GM12801 (cell line): ENCODE measurements around the gene DSG3.

Experiments
- TF ChIP-seq, protein P1 (sequence below): IDR thresholded peaks from one replicate; pipeline ENCODE4 v1.5.1; 2011; ENCODE audit warnings: control low read depth; ENCODE audit not compliant: insufficient read length; ENCODE audit errors: extremely low read depth

The DSG3 gene

DNA sequence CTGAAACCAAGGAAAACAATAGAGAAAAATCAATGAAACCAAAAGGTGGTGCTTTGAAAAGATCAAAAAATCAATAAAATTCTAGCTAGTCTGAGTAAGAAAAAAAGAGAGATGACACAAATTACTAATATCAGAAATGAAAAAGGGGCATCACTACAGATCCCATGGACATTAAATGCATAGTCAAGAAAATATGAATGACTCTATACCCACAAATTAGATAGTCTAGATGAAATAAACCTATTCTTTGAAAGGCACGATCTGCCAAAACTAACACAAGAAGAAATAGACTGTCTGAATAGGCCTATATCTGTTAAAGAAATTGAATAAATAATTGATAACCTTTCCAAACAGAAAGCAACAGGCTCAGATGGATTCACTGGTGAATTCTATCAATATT is 15.2 kb upstream of the DSG3 start:
- TF ChIP-seq, protein P1, sequence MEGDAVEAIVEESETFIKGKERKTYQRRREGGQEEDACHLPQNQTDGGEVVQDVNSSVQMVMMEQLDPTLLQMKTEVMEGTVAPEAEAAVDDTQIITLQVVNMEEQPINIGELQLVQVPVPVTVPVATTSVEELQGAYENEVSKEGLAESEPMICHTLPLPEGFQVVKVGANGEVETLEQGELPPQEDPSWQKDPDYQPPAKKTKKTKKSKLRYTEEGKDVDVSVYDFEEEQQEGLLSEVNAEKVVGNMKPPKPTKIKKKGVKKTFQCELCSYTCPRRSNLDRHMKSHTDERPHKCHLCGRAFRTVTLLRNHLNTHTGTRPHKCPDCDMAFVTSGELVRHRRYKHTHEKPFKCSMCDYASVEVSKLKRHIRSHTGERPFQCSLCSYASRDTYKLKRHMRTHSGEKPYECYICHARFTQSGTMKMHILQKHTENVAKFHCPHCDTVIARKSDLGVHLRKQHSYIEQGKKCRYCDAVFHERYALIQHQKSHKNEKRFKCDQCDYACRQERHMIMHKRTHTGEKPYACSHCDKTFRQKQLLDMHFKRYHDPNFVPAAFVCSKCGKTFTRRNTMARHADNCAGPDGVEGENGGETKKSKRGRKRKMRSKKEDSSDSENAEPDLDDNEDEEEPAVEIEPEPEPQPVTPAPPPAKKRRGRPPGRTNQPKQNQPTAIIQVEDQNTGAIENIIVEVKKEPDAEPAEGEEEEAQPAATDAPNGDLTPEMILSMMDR = no peak

DNA sequence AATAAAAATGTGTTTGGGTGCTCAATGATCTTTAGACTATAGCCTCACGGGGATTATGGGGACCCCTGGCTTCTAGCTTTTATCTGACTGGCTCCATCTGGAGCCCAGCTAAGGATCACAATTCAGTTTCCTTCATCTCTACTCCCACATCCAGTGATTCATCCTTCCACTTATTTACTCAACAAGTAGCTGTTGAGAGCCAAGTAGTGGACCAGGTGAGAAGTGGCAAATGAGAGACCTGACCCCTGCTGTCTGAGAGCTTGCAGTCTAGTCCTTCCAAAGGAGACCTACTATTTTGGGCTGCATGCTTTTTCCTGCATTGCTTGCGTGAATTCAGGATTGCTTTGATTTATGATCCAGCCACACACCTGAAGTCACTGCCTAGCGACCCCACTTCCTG is 10.7 kb upstream of the DSG3 start:
- TF ChIP-seq, protein P1 = no peak

DNA sequence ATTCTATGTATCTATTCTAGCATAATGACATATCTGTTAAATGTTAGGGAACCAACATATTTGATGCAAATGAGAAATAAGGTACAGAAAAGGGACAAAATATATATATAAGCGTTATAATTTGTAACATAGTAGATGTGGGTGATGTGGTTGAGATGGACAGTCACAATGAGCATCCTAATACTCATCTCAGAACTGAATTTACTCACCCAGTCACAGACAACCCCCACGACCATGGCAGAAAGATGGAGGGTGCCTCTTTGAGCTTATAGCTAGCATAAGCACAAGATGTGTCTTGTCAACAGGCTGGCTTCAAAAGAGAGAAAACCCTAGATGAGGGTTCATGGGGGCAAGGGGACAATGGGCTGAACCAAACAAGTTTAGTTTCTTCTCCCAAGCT is 9.1 kb upstream of the DSG3 start:
- TF ChIP-seq, protein P1 = no peak

DNA sequence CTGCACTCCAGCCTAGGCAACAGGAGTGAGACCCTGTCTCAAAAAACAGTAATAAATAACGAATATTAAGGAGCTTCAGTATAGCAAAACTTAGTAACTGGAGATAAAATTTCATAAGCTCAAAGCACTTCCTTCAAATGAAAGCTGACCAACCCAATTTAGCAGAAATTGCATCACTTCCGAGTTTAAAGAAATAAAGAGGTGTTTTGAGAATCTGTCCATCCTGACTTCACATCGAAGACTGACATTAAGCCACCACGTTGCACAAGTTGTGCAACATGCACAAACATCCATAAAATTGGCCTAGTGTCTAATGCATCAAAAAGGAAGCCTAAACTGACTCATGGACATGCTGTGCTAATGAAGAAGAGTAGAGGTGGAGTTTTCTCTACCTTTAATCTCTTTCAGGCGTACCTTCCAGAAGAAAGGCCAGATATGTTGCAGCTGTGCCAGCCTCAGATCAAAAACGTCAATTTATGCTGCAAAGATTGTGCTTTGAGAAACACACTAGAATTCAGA is 7.7 kb upstream of the DSG3 start:
- TF ChIP-seq, protein P1 = no peak

DNA sequence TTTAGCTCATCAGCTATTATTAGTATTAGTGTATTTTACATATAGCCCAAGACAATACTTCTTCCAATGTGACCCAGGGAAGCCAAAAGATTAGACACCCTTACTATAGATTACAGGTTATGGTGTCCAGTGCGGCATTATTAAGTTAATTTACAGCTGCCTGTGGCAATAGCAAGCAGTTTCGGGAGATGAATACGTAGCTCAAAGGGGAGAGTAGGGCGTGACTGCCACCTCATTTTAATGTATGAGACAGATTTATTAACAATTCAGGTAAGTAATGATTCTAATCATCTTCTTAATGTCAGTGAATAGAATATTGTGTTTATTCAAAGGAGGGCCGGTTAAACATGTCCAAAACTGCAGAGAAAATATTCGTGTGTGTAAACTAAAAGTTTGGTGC is 6.8 kb upstream of the DSG3 start:
- TF ChIP-seq, protein P1 = no peak

DNA sequence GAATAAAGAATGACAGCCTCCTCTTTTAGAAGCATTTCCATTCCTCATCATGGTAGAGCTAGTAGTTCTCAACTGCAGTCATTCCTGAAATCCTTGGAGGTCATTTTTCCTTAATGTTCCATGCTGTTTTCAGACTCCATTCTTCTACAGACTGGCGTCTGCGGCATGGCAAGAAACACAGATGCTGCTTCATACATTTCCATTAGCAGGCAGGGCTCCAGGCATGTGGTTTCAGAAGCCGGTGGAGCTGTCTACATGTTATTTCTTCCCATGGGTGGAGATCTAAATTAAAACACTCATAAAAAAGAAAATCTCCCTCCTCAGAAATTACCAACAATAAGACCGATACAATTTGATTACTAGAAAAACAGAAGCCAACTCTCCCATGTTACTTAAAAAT is 6.0 kb upstream of the DSG3 start:
- TF ChIP-seq, protein P1 = no peak

DNA sequence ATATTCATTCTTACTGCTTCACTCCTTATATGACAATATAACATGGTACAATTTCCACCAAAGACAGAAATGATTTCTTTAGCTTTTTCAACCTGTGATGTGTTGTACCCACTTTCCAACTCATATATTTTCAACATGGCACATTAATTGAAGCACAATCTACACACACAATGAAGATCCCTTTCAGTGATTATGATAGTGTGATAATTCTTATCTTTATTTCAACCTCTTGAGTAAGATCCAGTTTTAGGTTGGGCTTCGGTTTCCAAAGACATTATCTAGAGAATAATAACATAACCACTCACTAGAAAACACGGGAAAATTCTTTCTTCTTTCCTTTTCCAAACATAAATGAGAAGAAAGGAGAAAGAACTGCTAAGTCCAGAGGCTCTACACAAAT is 3.4 kb upstream of the DSG3 start:
- TF ChIP-seq, protein P1 = no peak

DNA sequence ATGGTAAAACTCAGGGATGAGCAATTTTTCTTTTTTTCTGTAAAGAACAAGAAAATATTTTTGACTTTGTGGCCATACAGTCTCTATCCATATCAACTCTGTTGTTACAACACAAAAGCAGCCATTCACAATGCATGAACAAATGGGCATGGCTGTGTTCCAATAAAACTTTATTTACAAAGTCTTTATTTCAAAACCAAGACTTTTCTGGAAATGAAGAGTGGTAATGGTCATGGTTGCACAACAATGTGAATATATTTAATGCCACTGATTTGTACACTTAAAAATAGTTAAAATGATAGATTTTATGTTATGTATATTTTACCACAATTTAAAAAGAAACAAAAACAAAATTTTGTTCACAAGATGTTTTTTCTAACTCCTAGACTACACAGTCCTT is 1.6 kb upstream of the DSG3 start:
- TF ChIP-seq, protein P1 = no peak
